HL-60/S4 treated with phorbol 12-myristate 13-acetate at 8.2 ng/mL for 4 days and 3 days (cell line): ENCODE measurements around the gene CLEC2L.

Experiments used
- in situ Hi-C: fragments of 300-500 bp; cut with MboI; formaldehyde crosslinking; loops from 2 replicates; pipeline ENCODE4 v1.15.0; 2022; ENCODE audit warnings: low sequenced_read_pairs

Gene CLEC2L

DNA sequence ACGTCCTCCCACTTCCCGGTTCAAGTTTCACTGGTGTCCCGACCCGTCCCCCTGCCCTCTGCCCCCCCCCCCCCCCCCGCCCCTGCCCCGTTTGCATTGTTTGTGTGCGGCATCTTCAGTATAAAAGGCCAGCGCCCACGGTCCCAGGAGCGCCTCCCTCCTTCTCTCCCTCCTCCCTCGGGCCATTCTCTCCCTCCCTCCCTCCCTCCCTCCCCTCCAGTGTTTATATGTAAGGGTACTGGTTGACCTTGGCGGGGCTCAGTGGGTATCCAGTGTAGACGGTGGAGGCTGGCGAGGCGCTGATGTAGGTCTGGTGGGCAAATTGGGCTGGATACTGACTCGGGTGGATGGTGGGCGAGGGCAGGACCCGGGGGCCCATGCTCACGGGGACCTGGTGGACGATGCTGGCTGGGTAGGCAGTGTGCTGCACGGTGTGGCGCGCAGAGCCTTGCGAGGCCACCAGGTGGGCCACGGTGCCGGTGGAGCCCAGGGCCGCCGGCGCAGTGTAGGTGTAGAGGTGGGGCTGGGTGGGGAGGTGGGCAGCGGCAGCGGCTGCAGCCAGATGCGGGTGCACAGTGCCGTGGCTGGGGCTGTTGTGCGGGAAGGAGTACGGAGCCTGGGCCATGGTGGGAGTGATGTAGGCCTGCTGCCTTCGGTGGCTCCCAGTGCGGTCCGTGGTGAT is 49.4 kb downstream of the CLEC2L start:
- in situ Hi-C loops = no loop called here

DNA sequence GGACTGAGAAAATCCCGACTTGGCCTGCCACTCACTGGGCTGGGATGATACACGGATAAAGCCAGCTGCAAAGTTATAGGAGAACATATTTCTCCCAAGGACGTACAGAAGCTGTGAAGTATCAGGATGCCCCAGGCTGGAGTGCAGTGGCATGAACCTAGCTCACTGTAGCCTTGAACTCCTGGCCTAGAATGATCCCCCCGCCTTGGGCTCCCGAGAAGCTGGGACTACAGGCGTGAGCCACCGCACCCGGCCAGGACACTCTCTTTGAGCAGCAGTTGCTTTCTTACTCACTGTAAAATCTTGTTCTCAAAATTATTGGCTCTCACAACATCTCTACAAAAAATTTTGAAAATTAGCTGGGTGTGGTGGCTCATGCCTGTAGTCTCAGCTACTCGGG is 50.4 kb downstream of the CLEC2L start:
- in situ Hi-C loops = no loop called here

DNA sequence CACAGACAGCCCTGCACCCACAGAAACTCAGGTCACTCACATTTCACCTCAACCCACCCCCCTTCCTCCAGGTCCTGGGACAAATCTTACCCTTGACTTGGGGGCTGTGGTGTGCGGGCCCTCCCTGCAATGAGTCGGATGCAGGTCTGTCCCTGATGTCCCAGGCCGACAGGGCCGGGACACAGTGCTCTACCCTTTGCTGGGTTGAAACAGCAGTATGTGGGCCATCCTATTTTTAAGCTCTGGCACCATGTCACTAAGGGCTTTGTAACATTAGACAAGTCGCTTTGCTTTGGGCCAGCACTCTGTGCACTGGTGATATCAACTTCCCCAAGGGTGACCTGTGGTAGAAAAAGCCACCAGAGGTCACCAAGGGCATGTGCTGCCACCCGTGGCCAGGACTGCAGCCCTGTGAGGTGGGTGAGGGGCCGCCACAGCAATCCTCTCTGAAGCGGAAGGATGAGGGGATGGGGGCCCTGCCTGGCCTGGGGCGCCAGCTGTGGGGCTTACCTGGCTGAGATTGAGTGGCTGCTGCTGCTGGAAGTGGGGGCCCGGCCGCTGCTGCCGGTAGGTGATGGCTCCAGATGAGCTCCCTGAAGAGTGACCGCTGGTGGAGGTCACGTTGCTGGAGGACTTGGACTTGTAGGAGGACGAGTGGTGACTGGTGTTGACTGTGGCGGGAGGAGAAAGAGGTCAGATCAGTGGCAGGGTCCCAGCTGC is 51.3 kb downstream of the CLEC2L start:
- in situ Hi-C loops = no loop called here

DNA sequence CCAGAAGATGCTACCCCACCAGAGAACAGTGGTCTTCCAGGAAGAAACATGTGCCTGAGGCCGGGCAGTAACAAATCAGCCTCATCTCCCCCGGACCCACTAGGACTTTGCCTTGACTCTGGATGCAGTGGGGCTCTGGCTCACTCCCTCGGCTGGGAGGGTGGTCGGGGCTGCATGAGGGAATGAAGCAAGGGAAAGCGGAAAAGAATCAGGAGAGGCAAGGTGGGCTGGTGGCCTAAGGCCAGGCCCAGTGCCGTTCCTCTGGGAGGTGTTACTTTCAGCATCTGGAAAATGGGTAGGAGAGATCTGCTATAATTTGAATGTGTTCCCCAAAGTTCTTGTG is 51.8 kb downstream of the CLEC2L start:
- in situ Hi-C loops = no loop called here

DNA sequence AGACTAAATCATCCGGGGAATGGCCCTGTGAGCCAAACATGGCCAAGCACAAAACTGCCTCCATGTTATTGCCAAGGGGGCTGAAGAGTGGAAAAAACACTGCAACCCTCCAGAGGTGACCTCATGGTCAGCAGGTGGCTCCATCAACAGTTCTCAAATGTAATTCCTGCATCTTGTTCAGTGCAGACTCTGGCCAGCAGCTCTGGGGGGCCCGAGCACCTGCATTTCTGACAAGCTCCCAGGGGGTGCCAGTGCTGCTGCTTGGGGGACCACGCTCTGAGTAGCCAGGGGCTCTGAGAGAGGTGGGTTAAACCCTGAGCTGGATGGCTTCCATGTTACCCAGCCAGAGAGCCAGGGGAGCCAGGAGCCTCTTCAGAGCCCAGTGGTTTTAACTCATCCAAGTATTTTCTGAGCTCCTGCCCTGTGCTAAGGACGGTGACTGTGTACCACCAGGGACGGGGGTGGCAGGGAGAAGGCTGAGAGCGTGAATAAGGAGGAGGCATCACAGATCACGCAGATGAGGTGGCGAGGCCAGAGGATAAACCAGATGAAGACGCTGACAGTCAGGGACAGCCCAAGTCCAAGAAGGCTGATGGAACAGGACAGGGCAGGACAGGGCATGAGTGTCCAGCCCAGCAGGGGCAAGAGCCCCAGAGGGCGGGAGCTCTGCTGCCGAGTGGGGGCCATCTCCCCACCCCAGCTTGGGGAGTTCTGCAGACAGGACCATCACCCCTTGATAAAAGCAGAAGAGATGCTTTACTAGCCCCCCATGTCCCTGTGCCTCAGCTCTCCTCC is 52.9 kb downstream of the CLEC2L start:
- in situ Hi-C loops = no loop called here

DNA sequence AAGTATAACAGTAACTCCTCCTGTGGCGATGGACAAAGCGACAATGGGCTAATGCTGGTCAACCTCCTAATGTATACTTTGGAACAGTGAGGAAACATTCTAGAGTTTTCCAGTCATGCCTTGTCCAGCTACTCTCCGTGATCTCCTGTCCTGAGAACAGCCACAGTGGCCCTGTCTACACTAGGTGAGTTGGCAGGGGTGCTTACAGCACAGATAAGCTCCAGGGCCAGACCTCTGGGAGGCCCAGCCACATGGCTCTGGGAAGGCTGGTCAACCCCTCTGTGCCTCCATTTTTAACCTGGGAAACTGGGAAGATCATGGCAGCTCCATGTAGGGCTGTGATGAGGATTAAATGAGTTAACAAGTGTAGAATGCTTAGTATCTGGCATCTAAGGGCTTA is 57.0 kb downstream of the CLEC2L start:
- in situ Hi-C loops = no loop called here

DNA sequence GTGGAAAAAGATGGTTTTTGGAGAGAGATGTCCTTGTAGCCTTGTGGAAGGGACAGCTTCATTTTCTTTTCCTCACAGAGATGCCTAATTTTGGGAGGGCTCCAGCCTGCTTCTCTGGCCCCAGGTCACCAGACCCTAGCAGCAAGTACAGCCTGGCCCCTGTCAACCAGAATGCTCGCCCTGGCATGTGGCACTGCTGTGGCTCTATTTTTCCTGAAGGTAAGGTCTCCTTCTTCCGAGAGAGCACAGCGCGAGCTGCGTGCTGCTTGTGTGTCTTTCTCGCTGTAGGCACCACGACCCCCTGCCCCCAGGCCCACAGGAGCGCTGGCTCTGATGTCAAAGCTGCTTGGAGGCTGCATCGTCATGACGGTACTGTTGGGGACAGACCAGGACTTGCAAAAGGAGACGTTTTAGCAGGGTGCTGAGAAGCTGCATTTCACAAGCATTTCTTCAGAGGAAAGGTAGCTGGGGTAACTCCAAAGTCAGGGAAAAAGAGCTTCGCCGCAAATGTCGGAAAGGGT is 58.7 kb downstream of the CLEC2L start:
- in situ Hi-C loops = no loop called here

DNA sequence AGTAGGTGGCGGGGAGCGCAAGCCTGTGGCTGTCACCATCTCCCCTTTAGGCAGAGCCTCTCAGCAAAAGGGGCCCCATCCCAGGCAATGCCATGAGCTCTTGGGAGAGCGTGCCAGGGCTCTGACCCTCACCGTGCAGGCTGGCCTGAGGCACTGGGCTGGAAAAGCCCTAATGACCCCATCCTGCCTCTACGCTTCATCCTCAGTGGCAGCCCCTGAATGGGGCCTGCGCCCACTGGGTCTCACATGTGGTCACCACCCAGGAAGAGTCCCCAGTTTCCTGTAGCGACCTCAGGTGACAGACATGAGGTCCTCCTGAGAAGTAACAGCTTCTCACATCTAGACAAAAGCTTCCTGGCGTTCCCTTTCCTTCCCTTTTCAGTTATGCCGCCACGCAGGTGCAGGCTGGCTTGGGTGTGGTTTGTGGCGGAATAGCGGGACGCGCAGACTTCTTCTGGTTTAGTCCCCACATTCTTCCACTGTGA is 59.2 kb downstream of the CLEC2L start:
- in situ Hi-C loops = no loop called here

DNA sequence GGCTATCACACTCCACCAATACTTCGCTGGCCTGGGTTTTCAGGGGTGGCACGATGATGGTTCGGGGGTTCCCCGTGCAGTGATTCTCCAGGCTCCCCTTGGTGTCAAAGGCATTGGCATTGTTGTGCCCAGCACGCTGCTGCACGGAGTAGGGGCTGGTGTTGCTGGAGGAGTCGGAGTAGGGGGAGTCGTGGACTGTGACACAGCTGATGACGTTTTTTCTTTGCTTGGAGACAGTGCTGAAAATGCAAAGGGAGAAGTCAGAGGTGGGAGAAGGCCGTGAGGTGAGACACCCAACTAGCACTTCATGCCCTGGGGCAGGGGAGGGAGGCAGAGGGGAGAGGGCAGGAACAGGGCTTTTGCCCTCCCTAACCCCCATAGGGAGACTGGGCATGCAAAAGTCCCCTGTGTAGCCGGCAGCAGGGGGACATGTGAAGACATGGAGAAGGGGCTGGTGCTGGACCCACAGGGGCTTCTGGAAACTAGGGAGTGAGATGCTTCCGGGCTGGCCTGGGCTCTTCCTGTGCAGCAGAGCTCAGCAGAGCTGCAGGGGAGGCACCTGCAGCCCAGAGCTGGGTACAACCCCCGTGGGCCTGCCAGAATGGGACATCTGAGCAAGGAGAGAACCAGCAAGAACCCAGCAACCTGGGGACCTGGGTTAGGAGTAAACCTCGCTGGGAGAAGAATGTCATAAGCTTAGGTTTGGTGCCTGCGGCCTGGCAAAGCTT is 60.5 kb downstream of the CLEC2L start:
- in situ Hi-C loops = no loop called here

DNA sequence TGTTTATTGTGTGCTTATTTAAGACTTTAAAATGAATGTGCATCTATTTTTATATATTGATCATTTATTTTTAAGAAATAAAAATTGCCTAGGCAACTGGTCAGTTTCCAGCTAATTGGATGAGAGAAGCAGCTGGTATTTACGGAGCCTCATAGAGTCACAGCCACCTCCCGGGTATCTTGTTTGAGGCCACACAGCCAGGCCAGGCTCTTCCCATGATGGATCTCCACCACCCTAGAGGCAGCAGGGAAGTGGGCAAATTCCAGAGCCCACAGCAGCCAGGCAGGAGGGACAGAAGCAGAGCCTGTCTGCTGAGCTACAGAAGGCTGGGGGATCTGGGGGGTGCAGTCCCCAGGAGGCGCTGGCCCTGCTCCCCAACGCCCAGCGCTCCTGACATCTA is 61.6 kb downstream of the CLEC2L start:
- in situ Hi-C loops = no loop called here

DNA sequence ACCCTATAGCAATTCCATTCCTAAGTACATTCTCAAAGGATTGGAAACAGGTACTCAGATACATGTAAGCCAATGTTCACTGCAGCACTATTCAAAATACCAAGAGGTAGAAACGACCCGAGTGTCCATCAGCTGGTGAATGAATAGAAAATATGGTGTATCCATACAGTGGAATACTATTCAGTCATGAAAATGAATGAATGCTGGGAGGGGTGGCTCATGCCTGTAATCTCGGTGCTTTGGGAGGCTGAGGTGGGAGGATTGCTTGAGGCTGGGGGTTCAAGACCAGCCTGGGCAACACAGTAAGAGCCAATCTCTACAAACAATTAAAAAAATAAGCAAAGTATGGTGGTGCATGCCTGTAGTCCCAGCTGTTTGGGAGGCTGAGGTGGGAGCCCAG is 62.8 kb downstream of the CLEC2L start:
- in situ Hi-C loops = no loop called here

DNA sequence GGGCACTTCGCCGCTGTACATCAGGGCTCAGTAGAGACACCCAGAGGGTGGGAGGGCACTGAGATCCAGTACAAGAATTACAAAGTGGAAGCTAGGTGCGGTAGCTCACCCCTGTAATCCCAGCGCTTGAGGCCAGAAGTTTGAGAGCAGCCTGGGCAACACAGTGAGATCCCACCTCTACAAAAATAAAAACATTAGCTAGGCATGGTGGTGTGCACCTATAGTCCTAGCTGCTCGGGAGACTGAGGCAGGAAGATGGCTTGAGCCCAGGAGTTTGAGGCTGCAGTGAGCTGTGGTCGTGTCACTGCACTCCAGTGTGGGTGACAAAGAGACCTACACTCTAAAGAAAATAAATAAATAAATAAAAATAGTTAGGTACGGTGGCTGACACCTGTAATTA is 64.0 kb downstream of the CLEC2L start:
- in situ Hi-C loops = no loop called here

DNA sequence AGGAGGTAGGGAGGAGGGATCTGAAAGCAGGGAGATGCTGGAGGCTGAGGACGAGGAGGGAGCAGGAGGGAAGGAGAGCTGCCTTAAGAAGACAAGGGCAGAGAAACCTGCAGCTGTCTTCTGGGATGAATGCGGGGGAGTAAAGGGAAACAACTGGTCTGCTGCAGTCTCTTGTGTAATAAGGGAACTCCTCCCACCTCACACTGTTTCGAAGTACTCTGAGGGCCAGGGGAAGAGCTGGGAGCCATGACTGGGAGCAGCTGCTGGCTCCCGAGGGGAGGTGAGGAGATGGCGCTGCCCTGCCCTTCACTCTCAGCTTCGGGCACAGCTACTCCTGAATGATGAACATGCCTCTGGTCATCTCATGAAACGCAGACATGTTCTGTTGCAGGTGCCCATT is 65.1 kb downstream of the CLEC2L start:
- in situ Hi-C loops = no loop called here

DNA sequence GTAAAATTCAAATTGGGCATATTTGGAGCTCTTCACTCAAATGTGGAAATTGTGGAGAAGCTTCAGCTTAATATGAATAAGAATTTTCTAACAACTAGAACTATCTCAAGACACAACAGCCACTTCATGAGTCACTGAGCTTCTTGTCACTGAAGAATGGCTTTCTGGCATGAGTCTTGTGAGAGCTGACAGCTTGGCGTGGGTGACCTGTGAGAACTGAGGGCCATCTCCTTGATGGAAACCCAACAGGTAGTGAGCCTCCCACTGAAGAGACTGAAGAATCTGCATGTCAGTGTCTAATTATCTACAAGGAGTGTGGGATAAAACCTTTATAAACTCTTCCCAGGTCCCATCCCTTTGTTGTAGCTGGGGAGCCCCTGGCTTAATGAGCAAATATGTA is 66.0 kb downstream of the CLEC2L start:
- in situ Hi-C loops = no loop called here

DNA sequence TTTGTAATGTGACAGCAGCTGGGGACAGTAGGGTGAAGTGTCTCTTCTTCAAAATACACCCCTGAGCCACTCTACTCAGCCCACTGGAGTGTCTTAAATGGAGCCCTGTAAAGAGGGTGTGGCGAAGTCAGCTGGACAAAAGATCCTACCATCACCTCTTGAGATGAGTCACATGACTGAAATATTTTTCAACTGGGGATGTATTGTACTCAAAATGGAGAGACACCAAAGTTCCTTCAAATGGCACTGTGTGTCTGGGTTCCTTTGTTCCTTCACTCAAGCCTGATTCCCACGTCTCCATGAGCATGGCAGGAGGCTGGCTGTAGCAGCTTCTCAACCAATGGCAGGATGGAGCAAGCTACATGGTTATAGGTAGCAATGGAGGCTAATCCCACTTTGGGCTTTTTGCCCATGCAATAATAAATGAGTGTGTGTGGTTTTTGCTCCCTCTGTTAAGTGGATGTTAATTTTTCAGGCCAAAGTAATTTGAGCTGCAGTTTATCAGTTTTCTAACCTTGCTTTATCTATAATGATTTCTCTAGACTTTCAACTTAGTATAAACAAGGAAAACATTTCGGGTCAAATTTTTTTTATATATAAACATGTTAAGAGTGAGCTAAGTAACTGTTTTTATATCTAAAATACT is 68.2 kb downstream of the CLEC2L start:
- in situ Hi-C loops = no loop called here

DNA sequence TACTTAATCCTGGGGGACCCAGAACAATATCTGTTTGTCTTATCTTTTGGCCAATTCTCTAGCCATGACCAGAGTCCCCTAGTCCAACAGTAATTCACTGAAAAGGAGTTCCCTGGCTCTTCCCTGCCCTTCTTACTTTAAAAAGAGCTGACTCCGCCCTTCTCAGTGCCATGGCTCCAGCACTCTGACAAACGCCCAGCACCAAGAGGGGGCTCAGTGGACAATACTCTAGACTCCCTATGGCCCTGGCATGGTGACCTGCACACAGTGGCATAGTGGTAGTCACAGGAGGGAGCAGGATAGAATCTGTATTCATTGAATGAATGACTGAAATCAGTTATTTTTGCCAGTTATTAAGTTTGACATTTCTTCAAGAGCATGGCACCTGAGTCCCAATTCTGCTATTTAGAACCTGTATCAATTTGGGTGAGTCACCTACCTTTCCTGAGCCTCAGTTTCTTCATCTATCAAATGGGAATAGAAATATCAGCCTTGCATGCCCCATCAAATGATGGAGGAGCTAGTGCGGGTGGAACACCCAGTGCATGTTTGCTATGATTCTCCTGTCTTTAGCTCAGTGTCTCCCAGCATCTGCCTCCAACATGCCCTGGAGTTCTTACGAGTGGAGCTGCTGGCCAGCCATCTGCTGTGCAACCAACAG is 69.4 kb downstream of the CLEC2L start:
- in situ Hi-C loops = no loop called here

DNA sequence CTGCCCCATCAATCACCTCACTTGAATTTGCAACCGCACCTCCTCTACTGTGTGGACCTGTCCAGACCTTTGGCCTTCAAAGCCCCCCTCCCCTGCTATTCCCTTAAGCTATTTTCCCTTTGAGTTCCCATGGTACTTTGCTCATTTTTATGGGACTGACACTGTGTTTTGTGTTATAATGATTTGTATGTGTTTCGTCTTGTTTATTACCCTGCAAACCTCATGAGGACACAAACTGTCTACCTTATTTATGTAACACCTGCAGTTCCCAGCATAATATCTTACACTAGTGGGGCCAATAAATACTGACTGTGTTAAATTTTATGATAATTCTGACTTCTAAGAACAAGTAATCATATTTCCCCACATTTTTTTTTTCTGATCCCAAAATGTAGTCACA is 70.6 kb downstream of the CLEC2L start:
- in situ Hi-C loops = no loop called here
